Nucleus accumbens (tissue), 56 donors: ENCODE measurements around the gene ELOVL7.
"Not testable (repeated sequence)": the region's sequence is repeated elsewhere in the genome, so short reads cannot be mapped to it uniquely, and the experiment has no call there.

Experiments
- DNase-seq, 56 donors: peaks; one replicate each; lab custom pipeline; 2025; lab: John Stamatoyannopoulos, UW

Gene ELOVL7

GRCh38 chr5:60843936-60844905 is at the start of gene ELOVL7:
Gene ELOVL7 (minus strand): TSS chr5:60844269. CDS start chr5:60787397, 56,872 bp downstream.
- peak in 54 of 56 donors; percentile 21 to 89 (median 64) for DNase-seq

- no peak for DNase-seq
These were observed 49.5 kb upstream of the ELOVL7 start for GRCh38 chr5:60893521-60893920.

DNA sequence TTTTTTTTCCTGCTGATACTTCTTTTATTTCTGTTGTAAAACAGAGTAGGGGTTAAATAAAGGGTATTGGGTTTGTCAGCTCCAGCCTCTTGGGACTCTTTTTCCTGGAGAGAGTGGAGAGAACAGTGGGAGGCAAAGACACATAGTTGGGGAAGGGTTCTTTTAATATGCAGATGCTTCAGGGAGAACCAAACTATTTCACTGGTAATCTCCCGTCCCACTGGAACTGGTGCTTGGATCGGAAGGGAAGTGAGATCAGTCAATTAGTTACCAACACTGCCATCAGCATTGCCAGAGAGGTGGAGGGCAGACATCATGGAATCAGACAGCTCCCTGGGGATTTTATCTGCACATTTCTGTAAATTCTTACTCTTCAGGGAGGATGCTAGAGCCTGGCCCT is 47.6 kb upstream of the ELOVL7 start:
- DNase-seq: no peak

DNA sequence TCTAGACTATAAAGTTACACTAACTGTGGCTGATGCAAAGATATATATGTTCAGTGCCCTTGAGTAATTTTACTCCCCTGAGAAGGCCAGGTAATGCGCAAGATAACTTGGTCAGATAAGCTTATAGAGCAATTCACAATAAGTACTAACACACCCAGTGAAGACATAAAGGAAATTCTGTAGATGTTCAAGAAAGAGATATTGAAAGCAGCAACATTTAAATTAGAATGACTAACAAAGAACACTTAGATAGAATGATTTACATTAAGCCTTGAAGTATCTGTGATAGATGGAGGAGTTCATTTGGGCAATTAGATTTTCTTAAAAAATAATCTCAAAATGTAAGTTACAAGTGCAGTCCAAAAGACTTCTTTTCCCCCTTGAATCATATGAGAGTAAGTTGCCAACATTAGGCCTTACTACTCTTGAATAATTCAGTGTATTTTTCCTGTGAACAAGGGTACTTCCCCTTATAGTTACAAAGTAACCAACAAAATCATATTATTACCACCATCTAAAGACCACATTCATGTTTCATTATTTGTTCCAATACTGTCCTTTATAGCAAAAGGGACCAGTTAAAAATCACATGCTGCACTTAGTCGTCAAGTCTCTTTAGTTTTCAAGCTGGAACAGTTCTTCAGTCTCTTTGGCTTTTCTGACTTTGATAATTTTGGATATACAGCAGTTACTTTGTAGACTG is 44.4 kb upstream of the ELOVL7 start:
- no peak for DNase-seq

- DNase-seq: no peak
These were observed 43.7 kb upstream of the ELOVL7 start for GRCh38 chr5:60887746-60888145.

DNA sequence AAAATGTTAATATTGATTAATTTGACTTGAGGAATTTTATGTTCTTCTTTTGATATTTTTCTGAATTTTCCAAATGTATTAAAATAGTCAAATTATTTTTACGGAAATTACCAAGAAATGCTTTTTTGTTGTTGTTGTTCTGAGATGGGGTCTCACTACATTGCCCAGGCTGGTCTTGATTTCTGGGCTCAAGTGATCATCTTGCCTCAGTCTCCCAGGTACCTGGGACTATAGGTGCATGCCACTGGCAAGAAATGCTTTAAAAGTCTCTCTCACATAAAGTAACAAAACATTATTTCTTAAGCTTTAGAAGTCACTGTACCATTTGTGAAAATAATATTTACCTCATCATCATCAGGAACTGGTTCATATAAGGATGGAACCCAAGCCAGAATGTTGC is 43.0 kb upstream of the ELOVL7 start:
- no peak for DNase-seq

- no peak for DNase-seq
These were observed 42.1 kb upstream of the ELOVL7 start for GRCh38 chr5:60886158-60886557.

GRCh38 chr5:60883229-60883628 is 39.2 kb upstream of the ELOVL7 start:
- DNase-seq: no peak

DNA sequence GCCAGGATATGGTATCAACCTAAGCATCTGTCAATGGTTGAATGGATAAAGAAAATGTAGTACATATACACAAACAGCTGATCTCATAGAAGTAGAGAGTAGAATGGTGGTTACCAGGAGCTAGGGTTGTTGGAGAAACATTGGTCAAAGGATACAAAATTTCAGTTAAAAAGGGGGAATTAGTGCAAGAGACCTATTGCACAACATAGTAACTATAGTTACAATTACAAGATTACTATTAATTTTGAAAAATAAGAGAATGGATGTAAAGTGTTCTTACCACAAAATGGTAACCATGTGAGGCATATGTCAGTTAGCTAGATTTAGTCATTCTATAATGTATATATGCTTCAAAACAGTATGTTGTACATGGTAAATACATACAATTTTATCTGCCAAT is 28.8 kb upstream of the ELOVL7 start:
- DNase-seq: no peak

DNA sequence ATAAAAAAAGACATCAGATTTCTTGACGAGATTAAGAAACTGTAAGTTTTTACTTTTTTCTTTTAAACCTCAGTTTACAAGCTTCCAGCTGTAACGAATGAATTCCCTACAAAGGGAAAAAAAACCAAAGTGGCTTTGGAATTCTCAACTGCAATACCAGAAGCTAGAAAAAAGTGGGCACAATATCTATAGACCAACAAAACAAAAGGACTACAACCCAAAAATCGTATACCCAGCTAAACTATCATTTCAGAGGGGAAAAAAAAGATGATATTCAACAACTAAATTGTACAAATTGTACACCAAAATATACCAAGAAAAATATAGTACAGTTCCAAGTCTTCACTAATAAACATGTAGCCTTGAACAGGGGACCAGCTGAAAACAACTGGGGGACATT is 26.8 kb upstream of the ELOVL7 start:
- no peak for DNase-seq

GRCh38 chr5:60860572-60860971 is 16.5 kb upstream of the ELOVL7 start:
- DNase-seq: not testable (repeated sequence)

- no peak for DNase-seq
These were observed 12.0 kb upstream of the ELOVL7 start for GRCh38 chr5:60856066-60856465.

- no peak for DNase-seq
These were observed 8.9 kb upstream of the ELOVL7 start for GRCh38 chr5:60852940-60853339.

DNA sequence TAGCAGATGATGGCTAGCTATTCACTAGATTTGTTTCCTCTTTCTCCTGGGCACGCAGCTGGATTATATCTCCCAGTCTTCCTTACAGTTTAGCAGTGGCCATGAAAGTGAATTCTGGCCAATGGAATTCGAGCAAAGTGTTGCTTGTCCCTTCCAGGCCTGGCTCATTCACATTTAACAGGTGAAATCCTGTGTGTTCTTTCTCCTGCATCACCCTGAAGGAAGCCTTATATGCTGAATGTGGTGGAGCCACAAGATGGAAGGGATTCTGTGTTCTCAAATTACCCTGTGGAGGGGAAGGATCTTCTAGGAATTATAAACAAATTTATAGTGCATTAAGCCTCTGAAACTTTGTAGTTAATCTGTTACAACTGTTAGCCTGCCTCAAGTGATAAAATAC is 8.2 kb upstream of the ELOVL7 start:
- DNase-seq: no peak

- DNase-seq: no peak
These were observed 7.6 kb upstream of the ELOVL7 start for GRCh38 chr5:60851626-60852025.

DNA sequence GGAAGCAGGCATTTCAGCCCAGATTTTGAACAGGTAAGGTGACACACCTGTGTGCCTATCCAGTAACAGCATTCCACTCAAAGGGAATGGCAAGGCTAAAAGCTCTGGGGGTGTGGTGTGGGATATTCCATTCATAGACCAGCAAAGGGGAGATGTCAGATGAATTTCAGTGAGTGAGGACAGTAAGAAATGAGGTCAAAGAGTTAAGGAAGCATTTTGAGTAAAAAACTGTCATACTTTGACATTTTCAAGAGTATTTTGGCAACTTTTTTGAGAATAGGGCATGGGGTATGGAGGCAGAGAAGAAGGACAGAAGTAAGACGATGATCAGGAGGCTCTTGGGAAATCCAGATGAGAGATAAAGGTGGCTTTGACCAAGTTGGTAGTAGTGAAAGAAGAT is 2.2 kb upstream of the ELOVL7 start:
- DNase-seq: no peak

- DNase-seq: peak in 23 of 56 donors; percentile 1 to 61 (median 28)
These were observed 608 bp downstream of the ELOVL7 start for GRCh38 chr5:60843386-60843935.

- DNase-seq: peak in 10 of 56 donors; percentile 3 to 61 (median 27)
These were observed 1.1 kb downstream of the ELOVL7 start for GRCh38 chr5:60842871-60843385.

DNA sequence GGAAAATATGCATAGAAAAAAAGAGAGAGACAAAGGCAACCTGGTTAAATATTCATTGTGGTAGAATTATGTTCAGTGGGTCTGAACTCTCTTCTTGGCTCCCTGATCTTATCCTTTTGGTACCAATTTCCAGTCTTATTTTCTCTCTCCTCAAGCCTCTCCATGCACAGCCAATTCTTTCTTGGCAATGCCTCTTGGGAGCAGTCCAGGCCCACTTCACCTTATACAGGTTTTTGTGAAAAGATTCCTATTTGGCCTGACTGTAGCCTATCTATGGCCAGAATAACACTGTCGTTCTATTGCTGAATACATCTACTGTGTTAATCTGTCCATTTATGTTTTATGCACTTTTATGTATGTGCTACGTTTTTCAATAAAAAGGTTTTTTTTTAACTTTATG is 2.7 kb downstream of the ELOVL7 start:
- peak in 1 of 56 donors; percentile 14 for DNase-seq

DNA sequence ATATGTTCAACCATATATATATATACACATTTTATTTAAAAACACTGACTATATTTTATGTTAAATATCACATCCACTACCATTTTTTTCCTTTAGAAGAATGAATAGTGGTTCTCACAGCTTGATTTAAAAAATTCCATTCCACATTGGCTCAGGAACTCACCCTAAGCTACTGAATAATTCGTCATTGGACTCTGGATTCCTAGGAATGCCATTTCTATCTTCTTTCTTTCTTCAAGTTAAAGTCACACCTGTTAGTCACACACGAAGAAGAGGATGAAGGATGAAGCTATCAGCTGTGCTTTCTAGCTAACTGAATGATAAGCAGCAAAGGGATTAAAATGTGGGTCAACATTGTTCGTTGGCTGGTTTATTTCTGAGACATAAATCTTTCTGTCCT is 7.9 kb downstream of the ELOVL7 start:
- no peak for DNase-seq

GRCh38 chr5:60835554-60835953 is 8.5 kb downstream of the ELOVL7 start:
- DNase-seq: no peak
